HG03108 (cell line): ENCODE results near the gene GREB1L.
"Not testable (repeated sequence)": the region's sequence is repeated elsewhere in the genome, so short reads cannot be mapped to it uniquely, and the experiment has no call there.

Experiments
- ATAC-seq: cut with Tn5 transposase; IDR thresholded peaks from one replicate; pipeline ENCODE4 v1.9.1; 2021; ENCODE audit warnings: moderate library complexity; ENCODE audit not compliant: unreplicated experiment

GREB1L gene

DNA sequence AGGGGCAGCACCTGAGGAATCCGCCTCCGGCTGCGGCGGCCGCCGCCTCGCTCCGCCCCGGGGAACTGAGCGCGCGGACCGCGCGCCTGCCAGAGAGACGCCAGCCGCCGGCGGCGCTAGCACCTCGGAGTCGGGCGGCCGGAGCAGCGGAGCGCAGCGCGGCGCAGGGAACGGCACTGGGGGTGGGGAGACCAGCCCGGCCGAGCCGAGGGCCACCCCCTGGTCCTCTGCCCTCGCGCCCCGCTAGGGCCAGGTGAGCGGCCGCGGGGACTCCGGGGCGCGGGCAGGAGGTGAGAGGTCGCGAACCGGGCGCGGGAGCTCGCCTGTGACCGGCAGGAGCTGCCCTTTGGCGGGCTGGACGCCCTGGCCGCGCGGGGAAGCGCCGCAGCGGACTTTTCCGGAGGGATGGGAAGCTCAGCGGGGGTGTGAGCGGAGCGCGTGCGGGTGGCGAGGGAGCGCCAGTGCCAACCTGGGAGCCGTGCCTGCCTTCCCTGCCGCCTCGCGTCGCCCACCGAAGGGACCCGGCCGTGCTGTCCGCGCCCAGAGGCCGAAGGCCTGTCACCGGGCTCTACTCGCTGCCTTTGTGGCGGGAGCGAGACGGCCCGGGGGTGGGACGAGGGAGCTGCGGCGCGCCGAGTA, at the start of gene GREB1L:
GREB1L (plus strand) TSS at position 92 of the 639 bp plus-strand sequence. CDS start 141,287 bp downstream, outside the sequence.
- ATAC-seq, result no peak

DNA sequence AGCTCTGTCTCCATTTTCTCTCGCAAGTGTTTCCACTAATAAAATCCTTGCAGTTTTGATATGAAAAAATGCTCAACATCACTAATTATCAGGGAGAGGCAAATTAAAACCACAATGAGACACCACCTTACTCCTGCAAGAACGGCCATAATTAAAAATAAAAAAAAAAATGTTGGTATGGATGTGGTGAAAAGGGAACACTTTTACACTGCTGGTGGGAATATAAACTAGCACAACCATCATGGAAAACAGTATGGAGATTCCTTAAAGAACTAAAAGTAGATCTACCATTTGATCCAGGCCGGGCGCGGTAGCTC, 49.8 kb upstream of the GREB1L start:
- no peak for ATAC-seq

DNA sequence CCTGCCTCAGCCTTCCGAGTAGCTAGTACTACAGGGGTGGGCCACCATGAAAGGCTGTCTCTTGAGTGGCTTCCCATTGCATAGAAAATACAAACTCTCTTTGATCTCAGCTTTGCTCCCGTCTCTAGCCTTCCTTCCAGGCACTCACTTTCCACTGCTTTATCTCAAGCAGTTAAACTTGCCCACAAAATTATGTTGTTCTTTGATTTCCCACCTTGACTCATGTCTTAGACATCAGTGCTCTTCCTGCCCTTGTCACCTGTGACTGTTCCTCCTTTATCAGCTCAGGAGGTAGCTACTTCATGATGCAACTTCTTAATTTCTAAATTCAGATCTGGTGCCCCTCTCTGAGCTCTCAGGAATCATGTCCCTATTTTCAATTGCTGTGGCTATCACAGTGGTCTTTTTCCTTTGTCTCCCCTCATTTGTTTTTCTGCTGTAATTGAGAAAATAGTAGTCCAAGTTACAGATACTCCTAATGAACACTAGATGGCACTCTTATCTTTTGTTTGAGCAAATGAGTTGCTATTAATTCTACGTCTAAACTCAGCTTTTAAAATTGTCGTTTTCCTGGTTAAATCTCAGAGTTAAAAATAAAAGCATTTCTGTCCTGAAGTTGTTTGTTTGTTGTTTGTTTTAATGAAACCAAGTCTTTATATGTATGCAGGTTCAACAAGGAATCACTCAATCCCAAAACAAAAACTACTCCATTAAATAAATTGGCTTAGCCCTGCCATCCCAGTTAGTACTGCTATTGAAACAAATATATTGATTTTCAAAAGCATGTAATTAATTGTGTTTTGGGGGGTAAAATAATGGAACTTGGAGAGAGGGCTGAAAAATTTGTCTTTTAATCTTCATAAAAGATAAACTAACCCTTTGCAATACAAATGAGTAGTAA, 46.9 kb upstream of the GREB1L start:
- ATAC-seq, result no peak

DNA sequence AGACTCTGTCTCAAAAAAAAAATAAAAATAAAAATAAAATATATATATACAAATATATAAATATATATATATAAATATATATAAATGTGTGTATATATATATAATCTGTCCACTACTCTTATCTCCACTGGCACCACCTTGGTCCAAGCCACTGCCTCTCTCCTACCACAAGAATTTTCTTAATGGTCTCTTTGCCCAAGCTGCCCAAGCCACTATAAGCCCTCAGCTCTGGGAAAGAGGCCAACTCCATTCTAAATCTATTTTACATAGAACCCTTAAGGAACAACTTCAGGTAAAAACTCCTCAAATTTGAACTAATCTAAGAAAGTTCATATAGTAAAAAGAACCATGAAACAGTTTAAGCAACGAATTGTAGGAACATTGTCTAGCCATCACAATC, 45.6 kb upstream of the GREB1L start:
- ATAC-seq, result no peak

DNA sequence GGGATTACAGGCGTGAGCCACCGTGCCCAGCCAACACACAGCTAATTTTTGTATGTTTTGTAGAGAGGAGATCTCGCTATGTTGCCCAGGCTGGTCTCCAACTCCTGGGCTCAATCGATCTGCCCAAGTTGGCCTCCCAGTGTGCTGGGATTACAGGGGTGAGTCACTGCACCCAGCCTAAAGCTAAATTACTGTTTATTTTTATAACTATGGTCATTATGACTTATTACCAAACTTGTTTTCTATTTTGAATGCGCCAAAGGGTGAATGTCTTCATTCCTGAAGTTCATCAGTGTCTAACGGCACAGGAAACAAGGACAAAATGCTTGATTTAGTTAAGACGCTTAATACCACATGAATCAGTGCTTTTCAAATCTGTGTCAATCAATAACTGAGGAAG, 38.9 kb upstream of the GREB1L start:
- no peak for ATAC-seq

DNA sequence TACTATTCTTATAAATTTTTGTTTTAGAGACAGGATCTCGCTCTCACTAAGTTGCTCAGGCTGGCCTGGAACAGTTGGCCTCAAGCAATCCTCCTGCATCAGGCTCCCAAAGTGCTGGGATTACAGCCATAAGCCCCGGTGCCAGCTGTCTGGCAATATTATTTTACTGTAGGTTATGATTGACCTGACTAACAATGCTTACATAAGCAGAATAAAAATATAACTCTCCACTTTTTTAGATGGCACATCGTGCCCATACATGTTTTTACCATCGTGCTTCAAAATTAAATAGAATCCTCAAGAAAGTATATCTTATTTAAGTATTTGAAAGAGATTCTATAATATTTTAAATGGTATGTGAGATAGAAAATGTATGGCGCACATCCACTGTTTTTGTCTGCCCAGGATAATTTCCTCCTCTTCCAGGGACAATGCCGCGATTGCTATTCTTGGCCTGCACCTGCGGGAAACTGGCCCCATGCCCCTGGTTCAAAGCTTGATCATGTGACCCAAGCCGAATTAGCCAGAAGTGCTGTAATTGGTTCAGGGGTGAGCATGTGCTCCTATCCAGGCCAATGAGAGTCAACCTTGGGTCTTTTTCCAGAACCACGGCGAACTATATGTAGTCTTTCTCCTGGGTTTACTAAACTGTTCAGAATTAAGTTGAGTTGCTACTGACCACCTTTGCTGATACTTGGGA, 38.3 kb upstream of the GREB1L start:
- ATAC-seq, result no peak

DNA sequence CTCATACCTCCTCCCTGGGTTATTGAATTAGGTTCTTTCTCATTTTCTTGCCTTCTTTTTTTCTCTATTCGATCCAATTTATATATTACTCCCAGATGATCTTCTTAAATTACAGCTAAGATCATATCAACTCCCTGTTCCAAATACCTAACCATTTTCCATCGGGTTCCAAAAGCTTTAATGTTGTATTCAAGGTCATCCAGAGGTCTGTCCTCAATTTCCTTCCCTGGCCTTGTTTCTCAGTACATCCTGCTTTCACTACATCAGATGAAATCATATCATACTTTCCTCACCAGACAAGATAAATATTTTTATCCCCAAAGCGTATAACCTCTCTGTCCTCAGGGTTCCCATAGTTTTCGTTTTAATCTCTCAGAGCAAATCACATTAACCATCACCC, 36.3 kb upstream of the GREB1L start:
- ATAC-seq, result no peak

DNA sequence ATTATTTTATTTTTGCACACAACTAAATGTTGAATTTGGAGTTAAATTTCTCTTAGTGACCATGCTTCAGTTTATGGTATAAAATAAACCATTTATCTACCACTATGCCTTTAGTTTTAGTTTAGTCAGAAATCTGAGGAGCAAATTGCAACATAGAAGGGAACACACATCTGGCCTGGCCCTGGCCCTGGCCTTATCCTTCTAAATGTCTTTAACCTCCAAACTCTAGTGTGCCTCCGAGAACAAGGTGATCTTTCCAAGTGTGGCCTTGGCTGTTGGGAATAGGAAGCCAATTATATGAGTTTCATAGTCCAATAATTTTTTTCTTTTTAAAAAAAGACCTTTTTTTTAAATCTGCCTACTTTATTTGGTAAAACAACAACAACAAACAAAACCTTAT, 31.8 kb upstream of the GREB1L start:
- no peak for ATAC-seq

DNA sequence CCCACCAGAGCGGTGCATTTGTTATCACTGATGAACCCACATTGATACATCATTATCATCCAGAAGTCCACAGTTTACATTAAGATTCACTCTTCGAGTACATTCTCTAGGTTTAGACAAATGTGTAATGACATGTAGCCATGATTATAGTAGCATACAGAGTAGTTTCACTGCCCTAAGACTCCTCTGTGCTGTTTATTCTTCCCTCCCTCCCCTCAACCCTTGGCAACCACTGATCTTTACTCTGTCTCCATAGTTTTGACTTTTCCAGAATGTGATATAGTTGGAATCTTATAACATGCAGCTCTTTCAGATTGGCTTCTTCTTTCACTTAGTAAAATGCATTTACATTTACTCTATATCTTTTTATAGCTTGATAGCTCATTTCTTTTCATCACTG, 31.2 kb upstream of the GREB1L start:
- no peak for ATAC-seq

DNA sequence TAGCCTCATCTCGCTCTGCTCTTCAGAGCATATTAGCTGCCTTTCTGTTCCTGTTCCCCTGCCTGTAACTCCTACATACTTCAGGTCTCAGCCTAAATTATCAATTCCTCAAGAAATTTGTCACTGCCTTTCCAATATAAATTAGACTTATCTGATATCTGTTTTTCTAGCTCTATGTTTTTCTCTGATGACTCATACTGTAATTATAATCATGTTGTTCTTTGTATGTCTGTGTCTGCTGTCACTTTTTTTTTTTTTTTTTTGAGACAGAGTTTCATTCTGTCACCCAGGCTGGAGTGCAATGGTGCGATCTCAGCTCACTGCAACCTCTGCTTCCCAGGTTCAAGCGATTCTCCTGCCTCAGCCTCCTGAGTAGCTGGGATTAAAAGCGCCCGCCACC, 27.6 kb upstream of the GREB1L start:
- not testable (repeated sequence) for ATAC-seq

DNA sequence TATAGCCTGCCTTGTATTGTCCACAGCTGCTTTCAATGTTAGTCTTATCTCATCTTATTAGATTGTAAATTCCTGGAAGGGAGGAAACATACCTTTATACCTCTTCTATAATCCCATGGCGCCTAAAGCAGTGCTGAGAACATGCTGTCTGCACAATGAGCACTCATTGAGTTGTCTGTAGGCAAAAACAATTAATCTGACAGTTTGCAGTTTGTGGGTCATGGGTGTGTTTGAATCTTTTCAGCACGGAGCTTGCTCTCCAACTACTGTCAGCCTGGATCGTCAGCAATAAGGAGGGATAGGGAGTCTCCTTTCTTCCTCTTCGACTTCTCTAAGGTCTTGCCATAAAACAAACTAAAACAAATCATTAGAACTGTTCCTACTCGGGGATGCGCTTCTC, 26.5 kb upstream of the GREB1L start:
- no peak for ATAC-seq

DNA sequence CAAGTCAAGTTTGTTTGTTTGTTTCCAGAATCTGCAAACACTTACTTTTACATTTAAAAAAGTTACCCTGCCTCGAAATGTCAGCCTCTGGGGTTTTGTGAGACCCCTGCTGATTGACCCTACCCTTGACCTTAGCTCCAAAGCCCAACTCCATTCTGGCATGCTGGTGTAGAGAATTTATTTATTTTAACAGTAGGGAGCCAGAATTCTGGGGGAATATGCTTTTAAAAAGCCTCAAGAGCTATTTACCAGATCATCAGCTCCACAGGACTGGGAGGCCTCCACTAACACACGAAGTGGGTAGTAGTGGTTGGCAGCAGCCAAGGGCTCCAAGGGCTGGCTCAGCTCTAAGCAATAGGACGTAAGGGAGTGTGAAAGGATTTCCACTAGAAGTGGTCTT, 23.2 kb upstream of the GREB1L start:
- no peak for ATAC-seq

DNA sequence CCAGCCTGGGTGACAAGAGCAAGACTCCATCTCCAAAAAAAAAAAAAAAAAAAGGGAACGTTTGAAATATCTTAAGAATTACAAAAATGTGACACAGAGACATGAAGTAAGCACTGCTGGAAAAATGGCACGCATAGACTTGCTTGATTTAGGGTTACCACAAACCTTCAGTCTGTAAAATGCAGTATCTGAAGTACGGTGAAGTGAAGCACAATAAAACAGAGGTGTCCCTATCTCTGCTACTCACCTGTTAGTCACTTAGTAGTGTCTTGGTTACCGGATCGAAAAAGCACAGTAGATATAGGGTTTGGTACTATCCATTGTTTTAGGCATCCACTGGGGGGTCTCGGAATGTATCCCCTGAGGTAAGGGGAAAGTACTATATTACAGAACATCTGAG, 11.6 kb upstream of the GREB1L start:
- ATAC-seq, result no peak

DNA sequence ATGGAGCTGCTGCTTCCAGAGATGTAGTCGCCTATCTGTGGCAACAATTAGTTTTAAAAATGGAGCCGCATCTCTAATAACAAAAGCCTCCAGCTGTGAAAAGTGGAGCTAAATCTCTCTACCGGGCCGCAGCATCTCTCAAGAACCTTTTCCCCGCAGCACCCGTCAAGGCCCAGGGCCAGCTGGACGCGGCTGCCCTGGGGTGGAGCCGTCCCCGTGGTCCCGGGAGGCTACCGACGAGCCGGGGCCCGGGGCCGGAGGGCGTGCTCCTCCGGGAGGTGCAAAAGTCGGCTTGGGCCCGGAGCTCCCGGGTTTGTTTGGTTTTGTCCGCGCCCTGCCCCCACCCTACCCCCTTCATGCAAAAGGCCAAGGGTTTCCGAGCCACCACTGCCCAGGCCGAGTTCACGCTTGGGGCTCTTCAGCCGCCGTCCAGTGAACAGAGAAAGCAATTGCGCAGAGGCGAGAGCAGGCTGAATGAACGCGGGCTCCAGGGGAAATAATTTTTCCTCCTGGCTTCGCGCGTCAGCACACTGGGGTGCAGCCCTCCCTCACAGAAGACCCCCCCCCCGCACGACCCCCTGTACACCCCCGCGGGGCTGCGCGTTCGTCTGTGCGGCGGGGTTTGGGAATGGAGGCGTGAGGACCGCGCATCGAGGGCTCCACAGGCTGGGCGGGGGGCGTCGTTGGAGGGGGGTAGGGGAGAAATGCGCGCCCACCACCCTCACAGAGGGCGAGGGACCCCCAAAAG, 557 bp upstream of the GREB1L start:
- no peak for ATAC-seq

DNA sequence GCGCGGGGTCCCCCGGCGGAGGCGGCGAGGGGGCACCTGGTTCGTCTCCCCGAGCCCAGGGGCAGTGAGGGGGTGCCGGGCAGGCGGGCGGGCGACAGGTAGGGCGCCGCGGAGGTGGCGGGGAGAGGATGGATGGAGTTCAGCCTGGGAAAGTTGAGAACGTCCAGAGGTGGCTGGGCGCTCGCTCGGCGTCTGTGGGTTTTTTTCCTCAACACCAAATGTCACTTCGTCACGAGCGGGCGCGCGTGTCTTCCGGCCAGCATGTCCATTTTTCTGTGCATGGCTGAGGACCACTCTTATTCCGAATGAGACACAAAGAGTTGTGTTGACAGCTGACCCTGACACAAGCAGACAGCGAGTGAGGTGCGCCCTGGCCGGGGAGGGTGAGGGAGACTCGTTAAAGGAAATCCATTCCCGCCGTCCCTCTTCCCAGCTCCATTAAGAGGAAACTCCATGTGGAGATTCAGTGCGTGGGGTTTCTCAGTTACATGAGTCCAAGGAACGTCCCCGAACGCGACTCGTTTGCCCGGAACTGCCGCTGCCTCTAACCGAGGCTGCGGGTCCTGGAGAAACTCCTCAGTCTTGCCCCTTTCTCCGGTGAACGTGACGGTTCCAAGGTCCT, 859 bp downstream of the GREB1L start:
- no peak for ATAC-seq

DNA sequence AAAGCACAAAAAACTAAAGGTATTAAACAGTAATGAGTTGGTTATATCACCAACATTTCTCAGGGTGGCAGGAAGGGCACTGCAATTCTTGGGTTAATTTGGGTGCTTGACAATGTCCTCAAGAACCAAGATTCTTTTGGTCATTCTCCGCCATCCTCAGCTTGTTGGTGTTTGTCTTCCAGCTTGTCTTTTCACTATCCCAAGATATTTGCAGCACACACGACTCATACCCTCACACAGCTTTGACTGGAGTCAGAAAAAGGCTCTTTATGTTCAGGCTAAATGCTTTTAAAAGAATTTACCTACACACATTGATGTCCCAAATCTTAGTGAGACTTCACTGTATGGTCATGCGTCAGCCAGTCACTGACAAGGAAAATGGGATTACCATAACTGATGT, 12.5 kb downstream of the GREB1L start:
- ATAC-seq, result no peak

DNA sequence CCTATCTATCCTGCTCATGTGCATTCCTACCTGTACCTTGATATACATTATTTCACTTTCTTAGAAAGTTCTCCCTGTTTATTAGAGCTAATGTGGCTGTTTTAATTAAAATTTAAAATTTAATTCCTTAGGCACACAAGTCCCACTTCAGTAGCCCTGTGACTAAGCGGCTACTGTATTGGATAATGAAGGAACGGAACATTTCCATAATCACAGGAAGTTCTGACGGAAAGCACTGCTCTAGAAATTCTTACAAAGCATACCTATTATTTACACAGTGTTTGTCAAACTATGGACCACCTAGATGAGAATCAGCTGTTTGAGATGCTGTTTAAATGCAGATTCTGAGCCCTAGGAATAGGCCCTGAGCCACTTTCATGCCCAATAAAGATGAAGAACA, 13.2 kb downstream of the GREB1L start:
- no peak for ATAC-seq

DNA sequence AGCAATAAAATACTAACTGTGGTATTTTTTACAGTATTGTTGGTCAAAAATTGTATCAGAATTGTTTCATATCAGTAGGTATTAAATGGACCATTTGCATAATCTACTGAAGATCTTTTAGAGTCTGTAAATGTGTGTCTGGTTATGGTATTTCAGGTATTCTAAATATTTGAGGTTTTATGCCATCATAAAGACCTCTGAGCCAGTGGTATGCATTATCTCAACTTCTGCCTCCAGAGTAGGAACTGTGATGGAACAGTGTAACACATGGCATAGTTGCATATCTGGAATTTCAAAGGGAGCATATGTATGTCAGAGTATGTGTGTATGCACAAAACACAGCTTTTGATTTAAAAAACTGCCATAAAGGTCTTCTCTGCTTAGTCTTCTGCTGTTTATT, 15.4 kb downstream of the GREB1L start:
- no peak for ATAC-seq

DNA sequence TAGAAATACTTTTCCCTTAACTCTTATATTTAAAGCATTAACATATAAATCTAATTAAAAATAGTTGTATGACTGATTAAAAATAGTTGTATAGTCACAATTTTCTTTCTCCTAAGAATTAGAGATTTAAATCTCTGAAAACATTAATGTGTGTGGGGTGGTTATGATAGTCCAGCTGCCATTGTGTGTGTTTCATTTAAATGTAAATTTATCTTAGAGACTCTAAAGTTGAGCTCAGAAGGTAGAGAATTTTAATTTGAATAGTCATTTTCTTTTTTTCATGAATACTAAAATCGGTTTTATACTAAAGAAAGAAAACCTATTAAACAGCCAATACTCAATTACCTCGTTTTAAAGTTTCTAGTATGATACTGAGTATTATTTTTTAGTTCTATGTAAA, 18.6 kb downstream of the GREB1L start:
- no peak for ATAC-seq

DNA sequence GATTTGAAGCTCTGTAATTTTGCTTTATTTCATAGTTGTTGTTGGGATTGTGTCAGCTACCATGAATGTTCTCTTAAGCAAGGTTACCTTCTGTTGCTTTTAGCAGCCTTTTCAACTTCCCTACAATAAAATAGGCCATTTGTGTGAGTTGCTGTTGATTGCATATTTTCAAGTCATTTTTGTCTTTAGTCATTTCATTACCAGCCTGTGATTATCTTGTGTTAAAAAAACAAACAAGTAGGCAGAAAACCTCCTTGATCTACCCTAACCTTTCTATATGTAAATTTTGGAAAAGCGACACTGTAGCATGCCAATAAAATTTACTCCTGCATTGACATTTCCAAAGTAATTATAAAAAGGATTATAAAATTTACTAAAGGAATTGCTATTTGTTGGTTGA, 19.3 kb downstream of the GREB1L start:
- ATAC-seq, result no peak

DNA sequence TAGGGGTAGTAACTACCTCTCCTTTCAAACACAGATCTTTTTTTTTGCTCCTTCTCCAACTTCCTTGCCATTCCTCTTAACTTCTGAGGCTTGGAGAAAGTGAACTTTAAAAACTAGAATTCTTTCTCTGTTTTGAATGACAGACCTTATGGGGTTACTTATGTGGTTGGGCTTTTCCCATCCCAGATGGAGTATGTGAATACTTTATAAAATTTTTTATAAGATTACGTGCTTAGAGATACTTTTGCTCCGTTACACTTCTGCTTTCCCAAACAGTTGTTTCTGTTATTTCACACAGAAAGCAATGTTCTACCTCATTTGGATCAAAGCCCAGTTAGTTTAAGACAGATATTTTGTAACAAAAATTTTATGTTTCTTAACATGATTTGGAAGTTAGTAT, 20.2 kb downstream of the GREB1L start:
- no peak for ATAC-seq
